COR-L47 (cell line): ENCODE data around the gene LSM14A.

Source experiments
- DNase-seq: peaks from one replicate; lab custom pipeline; 2025; lab: John Stamatoyannopoulos, UW

Gene LSM14A

GRCh38 chr19:34256835-34257558 lies 84.7 kb downstream of the LSM14A start:
- no peak for DNase-seq

GRCh38 chr19:34257559-34257924 lies 85.2 kb downstream of the LSM14A start:
- DNase-seq = no peak

GRCh38 chr19:34259367-34260095 lies 87.2 kb downstream of the LSM14A start:
- DNase-seq = no peak

GRCh38 chr19:34260771-34261173 lies 88.5 kb downstream of the LSM14A start:
- no peak for DNase-seq

GRCh38 chr19:34261334-34262109 lies 89.2 kb downstream of the LSM14A start:
- no peak for DNase-seq

GRCh38 chr19:34263745-34264237 lies 91.5 kb downstream of the LSM14A start:
- no peak for DNase-seq

- DNase-seq = no peak
These were observed 92.9 kb downstream of the LSM14A start for GRCh38 chr19:34265221-34265650.

GRCh38 chr19:34269081-34269480 lies 96.8 kb downstream of the LSM14A start:
- DNase-seq = no peak

- no peak for DNase-seq
These were observed 97.2 kb downstream of the LSM14A start for GRCh38 chr19:34269489-34269888.

- DNase-seq = peak; percentile 13
These were observed 97.8 kb downstream of the LSM14A start for GRCh38 chr19:34269968-34270621.

GRCh38 chr19:34273121-34273520 lies 100.8 kb downstream of the LSM14A start:
- DNase-seq = no peak

- DNase-seq = no peak
These were observed 102.1 kb downstream of the LSM14A start for GRCh38 chr19:34274284-34274826.

GRCh38 chr19:34274827-34275625 lies 102.7 kb downstream of the LSM14A start:
- DNase-seq = no peak

GRCh38 chr19:34275705-34276104 lies 103.4 kb downstream of the LSM14A start:
- no peak for DNase-seq

- no peak for DNase-seq
These were observed 104.3 kb downstream of the LSM14A start for GRCh38 chr19:34276614-34277013.

GRCh38 chr19:34277244-34277643 lies 104.9 kb downstream of the LSM14A start:
- DNase-seq = no peak

- no peak for DNase-seq
These were observed 106.5 kb downstream of the LSM14A start for GRCh38 chr19:34278783-34279182.
